ENCODE measurements around the gene AGPAT4.
"Not testable (repeated sequence)": the region's sequence is repeated elsewhere in the genome, so short reads cannot be mapped to it uniquely, and the experiment has no call there.

The AGPAT4 gene

DNA sequence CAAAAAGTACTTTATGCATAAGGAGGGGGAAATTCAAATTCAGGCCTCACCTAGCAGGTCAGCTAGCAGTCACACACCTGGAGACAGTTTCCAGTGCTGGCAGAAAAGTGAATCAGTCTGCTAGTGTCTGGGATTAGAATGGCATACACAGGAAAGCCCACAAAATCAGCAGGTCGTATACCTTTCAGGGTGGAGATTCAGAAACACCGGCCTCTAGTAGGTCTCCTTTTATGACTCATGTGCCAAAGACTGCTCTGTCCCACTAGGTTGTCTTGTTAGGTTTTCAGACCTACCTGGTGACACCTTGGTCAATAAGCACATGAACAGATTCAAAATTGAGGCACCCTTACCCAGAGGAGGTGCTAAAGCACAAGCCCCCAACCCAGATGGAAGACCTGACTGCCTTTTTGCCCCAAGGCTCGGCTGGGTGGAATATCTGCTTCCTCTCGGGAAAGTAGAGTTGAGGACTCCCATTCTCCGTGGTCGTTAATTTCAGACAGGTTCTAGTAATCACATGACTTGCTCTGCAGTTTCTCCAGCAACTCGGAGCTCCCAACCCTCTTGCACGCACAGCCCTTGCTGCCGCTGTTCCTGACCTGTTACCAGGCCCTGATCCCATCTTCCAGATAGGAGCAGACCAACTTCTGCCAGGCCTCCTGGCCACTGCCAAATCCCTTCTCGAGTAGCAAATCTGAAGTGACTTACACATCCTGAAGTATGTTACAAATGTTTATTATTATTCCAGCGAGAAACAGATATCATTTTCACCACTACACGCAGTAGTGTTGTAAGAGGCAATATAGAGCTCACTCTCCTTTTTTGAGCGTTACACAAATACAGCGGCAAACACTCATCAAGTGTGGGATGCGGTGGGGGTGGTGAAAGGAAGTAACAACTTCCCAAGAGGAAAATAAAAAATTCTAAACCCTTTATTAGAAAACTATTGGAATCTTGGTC, 46.6 kb downstream of the AGPAT4 start:
- H3K27ac ChIP-seq (ENCODE audit: low read depth, low read length, severe bottlenecking), result no peak overlapping the region
- H3K36me3 ChIP-seq (ENCODE audit: control insufficient read depth, insufficient read depth, low read length), result peaks cover 55% of the 10 kb centered on the region
- WGBS, 2 experiments (ENCODE audit: insufficient coverage in 2 of 2), result 92 to 98% methylated on average over 9 of the region's 15 CpGs
- peaks cover 23% of the 10 kb centered on the region for H3K4me1 ChIP-seq (ENCODE audit: control insufficient read depth, insufficient read depth, low read length, poor library complexity, severe bottlenecking)
- H3K9me3 ChIP-seq (ENCODE audit: control insufficient read depth, low read length), result no peaks in the 10 kb centered on the region
- H3K4me3 ChIP-seq (ENCODE audit: extremely low read depth, insufficient read depth, low read length, poor library complexity, severe bottlenecking), result no peak overlapping the region

DNA sequence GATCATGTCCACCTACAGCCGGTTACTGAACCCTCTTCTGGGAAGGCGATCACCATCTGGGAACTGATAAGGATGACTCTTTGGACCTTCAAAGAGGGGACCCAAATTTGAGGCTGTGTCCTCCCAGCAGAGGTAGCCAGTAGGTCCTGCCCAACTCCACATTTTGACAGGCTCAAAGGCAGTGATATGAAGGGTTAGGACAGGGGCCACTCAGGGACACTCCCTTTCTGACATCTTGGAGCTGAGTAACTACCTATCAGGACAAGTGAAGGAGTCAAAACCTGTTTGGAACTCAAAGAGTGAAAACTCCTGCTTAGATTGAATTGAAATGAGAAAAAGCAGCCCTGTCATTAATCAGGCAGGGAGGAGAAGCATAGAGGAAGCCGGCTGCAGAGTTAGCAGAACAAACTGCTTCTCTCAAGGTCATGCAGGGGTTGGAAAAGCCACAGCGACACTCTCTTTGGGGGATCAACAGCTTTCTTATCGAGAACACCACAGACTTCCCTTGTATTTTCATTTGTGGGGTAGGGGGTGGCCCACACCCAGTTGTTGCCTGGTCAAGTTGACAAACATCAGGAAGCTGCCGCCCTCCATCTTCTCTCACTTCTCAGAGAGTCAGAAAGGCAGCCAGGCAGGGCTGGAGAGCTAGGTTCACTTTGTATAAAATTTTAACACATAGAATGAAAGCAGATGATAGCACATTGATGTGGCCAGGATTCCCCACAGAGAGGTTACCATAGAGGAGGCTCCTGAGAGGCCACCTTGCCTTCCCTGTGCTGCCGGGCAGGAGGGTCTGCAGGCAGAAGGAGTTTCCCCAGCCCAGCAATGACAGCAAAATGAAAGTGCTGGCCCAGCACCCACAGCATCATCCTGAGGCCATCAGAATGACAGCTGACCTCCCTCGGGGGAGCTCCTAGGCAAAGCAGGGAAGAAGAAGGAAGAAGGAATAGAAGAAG, 47.6 kb downstream of the AGPAT4 start:
- H3K4me1 ChIP-seq (ENCODE audit: control insufficient read depth, insufficient read depth, low read length, poor library complexity, severe bottlenecking), result peaks cover 23% of the 10 kb centered on the region
- peaks cover 55% of the 10 kb centered on the region for H3K36me3 ChIP-seq (ENCODE audit: control insufficient read depth, insufficient read depth, low read length)
- 85 to 92% methylated on average over 5 to 6 of the region's 8 CpGs for WGBS, 2 experiments (ENCODE audit: insufficient coverage in 2 of 2)
- H3K4me3 ChIP-seq (ENCODE audit: extremely low read depth, insufficient read depth, low read length, poor library complexity, severe bottlenecking), result no peak overlapping the region
- H3K9me3 ChIP-seq (ENCODE audit: control insufficient read depth, low read length), result no peaks in the 10 kb centered on the region
- peak overlapping the region; percentile 13 for H3K27ac ChIP-seq (ENCODE audit: low read depth, low read length, severe bottlenecking)

DNA sequence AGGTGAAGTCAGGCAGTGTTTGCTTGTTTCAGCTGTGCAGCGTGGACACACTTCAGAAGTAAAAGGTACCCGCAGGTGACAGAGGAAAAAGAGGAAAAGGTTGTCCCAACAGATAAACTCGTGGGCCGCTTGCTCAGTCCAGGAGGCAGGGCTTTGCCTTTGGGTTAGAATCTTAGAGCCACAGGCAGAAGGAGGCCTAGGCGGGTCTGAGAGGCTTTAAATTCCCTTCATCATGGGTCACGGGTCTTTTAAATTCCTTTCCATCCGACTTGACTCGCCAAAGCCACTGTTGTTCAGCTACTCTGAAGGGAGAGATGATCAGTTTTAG, 48.2 kb downstream of the AGPAT4 start:
- 94 to 98% methylated on average over 8 of the region's 8 CpGs for WGBS, 2 experiments (ENCODE audit: insufficient coverage in 2 of 2)
- Histone ChIP-seq H3K36me3 (ENCODE audit: control insufficient read depth, insufficient read depth, low read length) (peaks cover 53% of the 10 kb centered on the region), H3K9me3 (ENCODE audit: control insufficient read depth, low read length) (no peaks in the 10 kb centered on the region), H3K27ac (ENCODE audit: low read depth, low read length, severe bottlenecking) (no peak overlapping the region), H3K4me1 (ENCODE audit: control insufficient read depth, insufficient read depth, low read length, poor library complexity, severe bottlenecking) (peaks cover 23% of the 10 kb centered on the region), H3K4me3 (ENCODE audit: extremely low read depth, insufficient read depth, low read length, poor library complexity, severe bottlenecking) (no peak overlapping the region)

DNA sequence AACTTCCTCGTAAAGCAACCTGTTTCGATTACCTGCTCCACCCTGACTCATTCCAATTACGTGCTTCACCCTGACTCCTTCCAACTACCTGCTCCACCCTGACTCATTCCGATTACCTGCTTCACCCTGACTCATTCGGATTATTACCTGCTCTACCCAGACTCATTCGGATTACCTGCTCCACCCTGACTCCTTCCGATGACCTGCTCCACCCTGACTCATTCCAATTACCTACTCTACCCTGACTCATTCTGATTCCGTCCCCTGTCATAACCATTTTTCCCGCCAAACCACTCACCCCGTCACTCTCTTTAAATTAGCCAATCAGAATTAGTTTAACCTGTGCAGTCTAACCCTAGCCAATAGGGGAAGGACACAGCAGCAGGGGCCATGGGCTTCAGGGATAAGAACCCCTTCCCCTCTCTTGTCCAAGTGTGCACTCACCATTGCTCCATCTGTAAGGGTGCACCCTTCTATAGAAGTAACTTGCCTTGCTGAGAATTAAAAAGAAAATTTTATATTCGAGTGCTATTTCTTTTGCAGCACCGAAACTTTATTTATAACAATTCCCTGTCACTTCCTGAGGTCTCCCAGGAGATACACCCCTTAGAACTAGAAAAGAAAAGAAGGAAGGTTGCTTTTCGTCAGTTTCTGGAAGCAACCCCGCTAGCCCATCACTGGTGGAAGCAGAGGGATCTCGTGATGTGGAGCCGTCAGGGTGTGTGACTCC, 48.7 kb downstream of the AGPAT4 start:
- not testable (repeated sequence) for H3K9me3 ChIP-seq (ENCODE audit: control insufficient read depth, low read length); H3K27ac ChIP-seq (ENCODE audit: low read depth, low read length, severe bottlenecking); H3K4me3 ChIP-seq (ENCODE audit: extremely low read depth, insufficient read depth, low read length, poor library complexity, severe bottlenecking)
- 95 to 97% methylated on average over 11 to 15 of the region's 16 CpGs for WGBS, 2 experiments (ENCODE audit: insufficient coverage in 2 of 2)
- peaks cover 22% of the 10 kb centered on the region for H3K4me1 ChIP-seq (ENCODE audit: control insufficient read depth, insufficient read depth, low read length, poor library complexity, severe bottlenecking)
- H3K36me3 ChIP-seq (ENCODE audit: control insufficient read depth, insufficient read depth, low read length), result peaks cover 54% of the 10 kb centered on the region

DNA sequence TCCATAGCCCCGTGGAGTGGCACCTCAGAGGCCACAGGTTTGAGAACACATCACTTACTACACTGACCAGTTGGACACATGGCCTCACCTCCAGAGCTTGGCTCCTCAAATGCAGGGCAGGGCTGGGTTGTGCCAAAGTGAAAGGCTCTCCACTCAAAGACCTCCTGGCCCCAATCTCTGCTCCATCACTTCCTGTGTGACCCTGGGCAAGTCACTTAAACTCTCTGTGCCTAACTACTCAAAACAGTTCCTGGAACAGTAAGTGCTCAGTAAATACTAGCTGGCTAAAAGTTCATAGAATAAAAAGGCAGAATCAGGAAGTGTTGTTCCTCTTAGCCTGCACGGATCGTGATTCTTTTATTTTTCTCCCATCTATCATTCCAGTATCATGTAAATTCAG, 50.2 kb downstream of the AGPAT4 start:
- Histone ChIP-seq H3K9me3 (ENCODE audit: control insufficient read depth, low read length) (no peaks in the 10 kb centered on the region), H3K4me3 (ENCODE audit: extremely low read depth, insufficient read depth, low read length, poor library complexity, severe bottlenecking) (no peak overlapping the region), H3K27ac (ENCODE audit: low read depth, low read length, severe bottlenecking) (no peak overlapping the region), H3K4me1 (ENCODE audit: control insufficient read depth, insufficient read depth, low read length, poor library complexity, severe bottlenecking) (peaks cover 8% of the 10 kb centered on the region), H3K36me3 (ENCODE audit: control insufficient read depth, insufficient read depth, low read length) (peaks cover 60% of the 10 kb centered on the region)
- whole genome bisulfite sequencing, 2 experiments (ENCODE audit: insufficient coverage in 2 of 2), result 100% methylated on average over 1 of the region's 3 CpGs

DNA sequence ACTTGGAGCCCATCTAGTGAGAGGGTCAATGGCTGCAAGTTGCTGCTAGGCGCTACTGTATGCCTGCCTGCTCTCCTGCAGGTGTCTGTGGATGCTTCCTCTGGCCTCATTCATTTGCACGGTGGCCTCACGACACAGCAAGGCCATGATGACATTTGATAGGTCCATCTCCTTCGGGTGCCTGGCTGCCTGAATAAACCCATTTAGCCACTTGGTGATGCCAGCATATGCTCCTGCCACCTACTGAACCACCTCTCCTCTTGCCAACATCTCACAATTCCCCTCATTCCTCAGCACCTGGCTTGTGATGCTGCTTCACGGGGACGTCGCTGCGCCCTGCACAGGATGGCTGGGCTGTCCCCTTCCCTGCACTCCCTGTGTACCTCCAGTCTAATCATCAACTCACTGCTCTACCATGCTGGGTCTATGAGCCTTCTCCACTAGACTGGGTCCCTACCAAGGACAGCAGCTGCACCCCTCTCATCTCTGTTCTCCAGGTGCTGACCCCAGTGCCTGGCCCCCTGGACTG, 51.1 kb downstream of the AGPAT4 start:
- Histone ChIP-seq H3K27ac (ENCODE audit: low read depth, low read length, severe bottlenecking) (no peak overlapping the region), H3K9me3 (ENCODE audit: control insufficient read depth, low read length) (peaks cover under 1% of the 10 kb centered on the region), H3K4me1 (ENCODE audit: control insufficient read depth, insufficient read depth, low read length, poor library complexity, severe bottlenecking) (peaks cover 2% of the 10 kb centered on the region), H3K36me3 (ENCODE audit: control insufficient read depth, insufficient read depth, low read length) (peaks cover 68% of the 10 kb centered on the region), H3K4me3 (ENCODE audit: extremely low read depth, insufficient read depth, low read length, poor library complexity, severe bottlenecking) (no peak overlapping the region)
- 92 to 93% methylated on average over 8 of the region's 8 CpGs for WGBS, 2 experiments (ENCODE audit: insufficient coverage in 2 of 2)

DNA sequence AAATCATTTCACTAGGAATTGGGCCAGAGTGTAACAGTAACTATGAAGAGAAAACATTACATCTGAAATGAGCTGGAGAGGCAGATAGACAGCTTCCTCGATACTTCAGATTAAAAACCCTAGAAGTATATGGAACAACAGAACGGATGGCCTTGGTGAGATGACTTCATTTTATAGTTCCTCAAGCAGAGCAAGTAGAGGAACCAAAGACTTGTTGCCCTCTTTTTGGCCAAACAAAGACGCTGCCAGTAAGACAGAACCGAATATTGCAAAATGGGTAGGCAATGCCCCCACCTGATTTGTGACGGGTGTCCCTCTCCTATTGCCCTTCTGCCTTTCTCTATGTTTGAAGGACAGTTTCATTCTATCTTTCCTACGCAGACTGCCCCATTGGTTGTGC, 53.5 kb downstream of the AGPAT4 start:
- 82% methylated on average over 5 of the region's 6 CpGs for WGBS, 2 experiments (ENCODE audit: insufficient coverage in 2 of 2)
- Histone ChIP-seq H3K4me3 (ENCODE audit: extremely low read depth, insufficient read depth, low read length, poor library complexity, severe bottlenecking) (no peak overlapping the region), H3K9me3 (ENCODE audit: control insufficient read depth, low read length) (peaks cover 14% of the 10 kb centered on the region), H3K27ac (ENCODE audit: low read depth, low read length, severe bottlenecking) (no peak overlapping the region), H3K4me1 (ENCODE audit: control insufficient read depth, insufficient read depth, low read length, poor library complexity, severe bottlenecking) (no peaks in the 10 kb centered on the region), H3K36me3 (ENCODE audit: control insufficient read depth, insufficient read depth, low read length) (peaks cover 67% of the 10 kb centered on the region)

DNA sequence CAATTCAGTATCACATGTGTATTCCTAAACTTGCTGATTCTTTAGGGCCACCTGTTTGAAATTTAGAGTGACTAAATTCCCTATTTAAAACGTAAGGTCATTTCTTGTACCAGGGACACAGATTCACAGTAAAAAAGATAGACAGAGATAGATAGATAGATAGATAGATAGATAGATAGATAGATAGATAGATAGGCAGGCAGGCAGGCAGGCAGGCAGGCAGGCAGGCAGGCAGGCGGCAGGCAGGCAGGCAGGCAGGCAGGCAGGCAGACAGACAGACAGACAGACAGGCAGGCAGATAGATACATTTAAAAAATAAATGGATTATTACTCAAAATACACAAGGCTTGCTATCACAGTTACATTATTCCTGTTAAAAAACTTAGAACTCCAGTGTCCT, 54.2 kb downstream of the AGPAT4 start:
- Histone ChIP-seq H3K27ac (ENCODE audit: low read depth, low read length, severe bottlenecking) (no peak overlapping the region), H3K36me3 (ENCODE audit: control insufficient read depth, insufficient read depth, low read length) (peaks cover 70% of the 10 kb centered on the region), H3K9me3 (ENCODE audit: control insufficient read depth, low read length) (peaks cover 19% of the 10 kb centered on the region), H3K4me1 (ENCODE audit: control insufficient read depth, insufficient read depth, low read length, poor library complexity, severe bottlenecking) (no peaks in the 10 kb centered on the region), H3K4me3 (ENCODE audit: extremely low read depth, insufficient read depth, low read length, poor library complexity, severe bottlenecking) (no peak overlapping the region)
- WGBS, 2 experiments (ENCODE audit: insufficient coverage in 2 of 2), result 100% methylated on average over 1 of the region's 2 CpGs; no CpG with 5 or more reads in 1 of the 2 experiments

DNA sequence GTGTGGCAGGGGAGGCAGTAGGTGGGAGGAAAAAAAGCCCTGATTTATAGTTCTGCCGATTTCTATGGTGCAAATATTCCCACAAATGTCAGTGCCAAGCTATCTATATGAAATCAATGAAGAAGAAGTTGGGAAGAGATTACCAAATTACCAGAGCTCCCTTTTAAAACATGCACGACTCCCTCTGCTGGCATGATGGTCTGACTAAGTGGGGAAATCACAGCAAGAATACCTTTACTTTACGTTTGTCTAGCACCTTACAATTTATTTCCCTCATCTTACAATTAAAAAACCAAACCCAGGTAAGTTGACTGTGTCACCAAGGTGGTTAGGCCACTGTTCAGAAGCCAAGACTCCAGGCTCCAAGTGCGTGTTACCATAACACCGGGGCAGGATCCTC, 55.6 kb downstream of the AGPAT4 start:
- Histone ChIP-seq H3K27ac (ENCODE audit: low read depth, low read length, severe bottlenecking) (no peak overlapping the region), H3K9me3 (ENCODE audit: control insufficient read depth, low read length) (peaks cover 25% of the 10 kb centered on the region), H3K4me3 (ENCODE audit: extremely low read depth, insufficient read depth, low read length, poor library complexity, severe bottlenecking) (no peak overlapping the region), H3K36me3 (ENCODE audit: control insufficient read depth, insufficient read depth, low read length) (peaks cover 61% of the 10 kb centered on the region), H3K4me1 (ENCODE audit: control insufficient read depth, insufficient read depth, low read length, poor library complexity, severe bottlenecking) (no peaks in the 10 kb centered on the region)
- WGBS, 2 experiments (ENCODE audit: insufficient coverage in 2 of 2), result 92 to 93% methylated on average over 2 to 4 of the region's 5 CpGs

DNA sequence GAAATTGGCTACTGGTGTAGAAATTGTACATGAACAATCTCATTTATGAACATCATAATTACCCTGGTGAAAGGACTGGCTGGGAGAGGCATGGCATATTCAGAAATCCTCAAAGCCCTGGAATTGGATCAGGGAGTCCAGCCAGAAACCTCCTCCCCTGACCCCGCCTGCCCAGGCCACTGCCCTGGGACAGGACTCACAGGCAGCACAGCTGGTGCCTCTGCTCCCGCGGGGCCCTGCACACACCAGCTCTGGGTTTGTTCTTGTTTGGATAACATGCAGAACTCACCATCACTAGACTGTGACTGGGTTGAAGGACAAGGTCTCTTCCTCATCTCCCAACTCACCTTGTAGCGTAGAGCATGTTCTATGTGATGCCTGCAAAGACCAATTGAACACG, 56.2 kb downstream of the AGPAT4 start:
- WGBS, 2 experiments (ENCODE audit: insufficient coverage in 2 of 2), result 80 to 93% methylated on average over 1 to 5 of the region's 5 CpGs
- no peaks in the 10 kb centered on the region for H3K4me1 ChIP-seq (ENCODE audit: control insufficient read depth, insufficient read depth, low read length, poor library complexity, severe bottlenecking)
- peaks cover 28% of the 10 kb centered on the region for H3K9me3 ChIP-seq (ENCODE audit: control insufficient read depth, low read length)
- H3K36me3 ChIP-seq (ENCODE audit: control insufficient read depth, insufficient read depth, low read length), result peaks cover 62% of the 10 kb centered on the region
- H3K27ac ChIP-seq (ENCODE audit: low read depth, low read length, severe bottlenecking), result no peak overlapping the region
- no peak overlapping the region for H3K4me3 ChIP-seq (ENCODE audit: extremely low read depth, insufficient read depth, low read length, poor library complexity, severe bottlenecking)
